Activated T-cell treated with anti-CD3 and anti-CD28 coated beads, Interleukin-2, amount 50 U/mL, for 72 hours (primary cell): ENCODE measurements around the gene ATP2B2. TPM values are rescaled to one million over a fixed set of nuclear protein-coding genes. Genes with fewer than 3 reads are reported as not detected.

ENCODE experiments used
- ATAC-seq, 2 donors: fragments of 150-1000 bp; cut with Tn5 transposase; replicated peaks in 1 of 2; 2 replicates each; pipeline ENCODE4 v1.10.0; 2021; ENCODE audit warnings: moderate library complexity in 2 of 2, mild to moderate bottlenecking in 1 of 2
- DNase-seq, 2 donors: peaks; one replicate each; pipeline ENCODE4 v3.0.0; 2021 to 2022; ENCODE audit warnings: mixed read lengths in 1 of 2
- H3K27ac Mint-ChIP-seq: one replicate; pipeline ENCODE4 v1.8.0; 2022; ENCODE audit warnings: mild to moderate bottlenecking, moderate library complexity, mixed read lengths
- H3K27me3 Mint-ChIP-seq: one replicate; pipeline ENCODE4 v1.8.0; 2022; ENCODE audit warnings: low read depth, mixed read lengths
- H3K36me3 Mint-ChIP-seq, 2 donors: one replicate each; pipeline ENCODE4 v1.8.0; 2022; ENCODE audit warnings: mixed read lengths in 2 of 2, mild to moderate bottlenecking in 1 of 2; ENCODE audit not compliant: insufficient read depth in 2 of 2
- H3K4me1 Mint-ChIP-seq: one replicate; pipeline ENCODE4 v1.8.0; 2022; ENCODE audit warnings: low read depth, mixed read lengths
- H3K4me3 Mint-ChIP-seq, 2 donors: one replicate each; pipeline ENCODE4 v1.8.0; 2022; ENCODE audit warnings: mild to moderate bottlenecking in 2 of 2, mixed read lengths in 2 of 2, moderate library complexity in 2 of 2
- H3K9me3 Mint-ChIP-seq, 2 donors: one replicate each; pipeline ENCODE4 v1.8.0; 2022; ENCODE audit warnings: mixed read lengths in 2 of 2
- total RNA-seq, 2 donors: library from RNA; stranded (reverse); gene quantifications; one replicate each; pipeline ENCODE4 v1.2.3, GENCODE V29; 2022

Gene ATP2B2
- total RNA-seq, 2 donors from 2014 or later, result not detected

DNA sequence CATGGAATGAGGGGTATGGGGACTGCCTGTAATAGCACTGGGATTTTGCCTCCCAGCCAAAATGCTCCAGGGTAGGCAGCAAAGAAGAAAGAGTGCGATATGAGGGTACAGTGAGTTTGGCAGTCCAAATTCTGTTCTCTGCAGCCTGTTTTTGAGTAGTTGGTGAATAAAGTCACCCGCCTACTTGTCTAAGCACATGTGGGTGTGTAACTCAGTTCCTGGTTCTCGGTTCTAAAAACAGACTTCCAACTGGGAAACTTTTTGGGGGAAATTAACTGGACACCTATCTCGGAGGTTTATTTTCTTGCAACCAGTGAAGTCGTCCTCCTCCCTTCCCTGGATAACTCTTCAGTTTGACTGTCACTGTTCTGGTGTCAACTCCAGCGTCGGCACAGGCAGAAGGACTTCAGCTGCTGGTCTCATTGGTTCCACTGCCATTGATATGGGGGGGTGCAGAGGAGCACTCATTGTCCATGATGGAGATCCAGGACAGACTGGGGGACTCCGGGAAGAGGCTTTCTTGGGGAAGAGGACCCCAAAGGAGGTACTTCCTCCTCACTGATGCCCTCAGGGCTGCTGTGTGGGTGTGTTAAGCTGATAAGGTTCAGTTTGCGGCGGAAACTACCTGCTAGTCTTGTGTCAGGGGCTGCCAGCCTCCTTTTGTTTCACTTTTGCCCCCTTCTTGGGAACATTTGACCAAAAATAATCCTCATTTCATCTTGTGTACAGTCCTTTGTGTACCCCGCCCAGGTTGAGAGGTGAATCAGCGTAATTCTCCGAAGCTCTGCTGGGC, 225.8 kb downstream of the ATP2B2 start:
- no peak for ATAC-seq
- Mint-ChIP-seq H3K27me3 (no peaks in the 10 kb centered on the region), H3K4me3 (no peak overlapping the region), H3K27ac (no peak overlapping the region), H3K36me3 (peaks cover 0 to 10% of the 10 kb centered on the region in 2 donors), H3K9me3 (no peaks in the 10 kb centered on the region), H3K4me1 (peaks cover 65% of the 10 kb centered on the region)
- no peak for DNase-seq

DNA sequence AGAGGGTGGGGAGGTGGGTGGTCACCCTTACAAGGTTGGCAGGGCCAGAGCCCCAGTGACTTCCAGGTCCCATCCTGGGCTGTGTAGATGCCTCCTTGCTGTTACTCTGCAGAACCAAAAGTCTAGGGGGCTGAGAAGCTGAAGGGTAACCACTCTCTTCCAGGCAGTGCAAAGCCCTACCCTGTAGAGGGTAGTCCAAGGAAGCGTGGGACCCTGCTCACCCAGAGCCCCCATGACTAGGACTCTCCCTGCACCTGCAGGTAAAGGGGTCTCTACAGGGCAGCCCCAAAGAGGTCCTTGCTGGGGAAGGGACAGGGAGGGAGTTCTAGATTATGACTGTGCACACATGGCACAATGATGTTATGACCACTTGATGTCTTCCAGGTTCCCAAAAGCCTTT, 226.9 kb downstream of the ATP2B2 start:
- Mint-ChIP-seq H3K9me3 (no peaks in the 10 kb centered on the region), H3K27ac (no peak overlapping the region), H3K36me3 (peaks cover 0 to 11% of the 10 kb centered on the region in 2 donors), H3K27me3 (no peaks in the 10 kb centered on the region), H3K4me3 (no peak overlapping the region), H3K4me1 (peaks cover 63% of the 10 kb centered on the region)
- DNase-seq (no peak), ATAC-seq (no peak)

DNA sequence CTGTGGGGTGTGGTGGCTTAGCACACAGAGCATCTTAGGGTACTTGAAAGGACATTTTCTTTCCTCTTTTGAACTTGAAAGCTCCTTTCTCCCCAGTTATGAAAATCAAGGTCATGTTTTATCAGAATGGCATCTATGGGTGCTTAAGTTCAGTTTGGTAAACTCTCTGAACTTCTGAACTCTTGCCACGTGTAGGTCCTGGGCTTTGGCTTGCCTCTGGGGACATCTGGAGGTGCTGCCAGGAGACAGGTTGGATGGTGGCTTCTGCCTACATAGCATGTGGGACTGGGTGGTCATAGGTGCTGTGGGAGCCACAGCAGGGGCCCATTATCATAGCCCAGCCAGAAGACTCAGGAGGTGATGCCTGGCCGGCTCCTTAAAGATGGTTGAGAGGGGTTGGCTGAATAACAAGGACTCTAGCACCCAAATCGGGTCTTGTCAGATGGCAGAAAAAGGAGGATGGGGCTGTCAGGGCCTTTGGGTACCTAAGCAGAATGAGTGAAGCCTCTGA, 228.2 kb downstream of the ATP2B2 start:
- Mint-ChIP-seq H3K4me3 (no peak overlapping the region), H3K27me3 (no peaks in the 10 kb centered on the region), H3K27ac (peak overlapping the region; percentile 49), H3K36me3 (peaks cover 0 to 14% of the 10 kb centered on the region in 2 donors), H3K9me3 (no peaks in the 10 kb centered on the region), H3K4me1 (peaks cover 64% of the 10 kb centered on the region)
- ATAC-seq (no peak), DNase-seq (no peak)

DNA sequence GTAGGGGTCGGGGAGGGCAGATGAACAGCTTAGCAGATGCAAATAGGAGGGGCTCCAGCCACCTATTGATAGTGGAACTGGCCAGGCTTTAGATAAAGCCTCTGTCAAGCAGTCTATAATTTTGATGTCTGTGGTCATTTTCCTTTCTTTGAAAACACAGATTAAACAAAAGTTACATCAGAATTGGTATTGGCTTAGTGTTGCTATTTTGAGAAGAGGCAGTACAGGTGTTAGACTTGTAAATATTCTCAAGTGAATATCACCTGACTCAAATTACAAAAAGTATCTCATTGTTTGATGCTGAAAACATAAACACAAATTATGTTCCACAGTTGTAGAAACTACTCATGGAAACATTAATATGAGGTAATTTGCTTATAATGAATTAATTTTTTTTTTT, 230.8 kb downstream of the ATP2B2 start:
- ATAC-seq (no peak), DNase-seq (no peak)
- Mint-ChIP-seq H3K36me3 (peaks cover 0 to 16% of the 10 kb centered on the region in 2 donors), H3K9me3 (no peaks in the 10 kb centered on the region), H3K4me3 (peak overlapping the region in 1 of 2 donors; percentile 16), H3K27ac (peak overlapping the region; percentile 84), H3K4me1 (peaks cover 48% of the 10 kb centered on the region), H3K27me3 (no peaks in the 10 kb centered on the region)

Other genes with a start within 250 kb of the ATP2B2 start
- 1 to 10 TPM in 1 of 2 donors, under 1 TPM in 1; 0.43 to 1.3 TPM for gene GHRL, start 212.6 kb downstream of the ATP2B2 start, total RNA-seq
- 10 to 100 TPM; 84.0 to 88.5 TPM for gene SEC13, start 184.5 kb downstream of the ATP2B2 start, total RNA-seq